ENCODE results near the gene TEX36.
"Not testable (repeated sequence)": the region's sequence is repeated elsewhere in the genome, so short reads cannot be mapped to it uniquely, and the experiment has no call there.

The TEX36 gene

GRCh38 chr10:125683821-125684220 is 858 bp upstream of the TEX36 start:
- Histone ChIP-seq H3K36me3 (ENCODE audit: insufficient read depth, low read length) (no peaks in the 10 kb centered on the region), H3K4me3 (no peak overlapping the region), H3K9ac (ENCODE audit: insufficient read length) (no peak overlapping the region), H3K27ac (no peak overlapping the region), H3K9me3 (ENCODE audit: low read depth, low read length) (no peaks in the 10 kb centered on the region)
- TF ChIP-seq FOXP2 (optimal IDR thresholded peaks at IDR 0.05; ENCODE audit: control extremely low read depth, extremely low read length, insufficient read depth): no peak
- TF ChIP-seq EZH2 (IDR thresholded peaks at IDR 0.05): no peak
- no peak for TF ChIP-seq POLR2AphosphoS5 (IDR thresholded peaks at IDR 0.05; ENCODE audit: borderline replicate concordance, low read depth, low read length)
- no peak for DNase-seq (ENCODE audit: low read depth, low spot score)

GRCh38 chr10:125679436-125679835 is 3.5 kb downstream of the TEX36 start:
- Histone ChIP-seq H3K9me3 (ENCODE audit: low read depth, low read length) (no peaks in the 10 kb centered on the region), H3K27ac (no peak overlapping the region), H3K36me3 (ENCODE audit: insufficient read depth, low read length) (no peaks in the 10 kb centered on the region), H3K4me3 (no peak overlapping the region), H3K9ac (ENCODE audit: insufficient read length) (no peak overlapping the region)
- TF ChIP-seq FOXP2 (optimal IDR thresholded peaks at IDR 0.05; ENCODE audit: control extremely low read depth, extremely low read length, insufficient read depth) (no peak), POLR2AphosphoS5 (IDR thresholded peaks at IDR 0.05; ENCODE audit: borderline replicate concordance, low read depth, low read length) (no peak), EZH2 (IDR thresholded peaks at IDR 0.05) (no peak)
- no peak for DNase-seq (ENCODE audit: low read depth, low spot score)

- no peak for DNase-seq (ENCODE audit: low read depth, low spot score)
- no peaks in the 10 kb centered on the region for H3K36me3 ChIP-seq (ENCODE audit: insufficient read depth, low read length)
- no peak overlapping the region for H3K27ac ChIP-seq
- H3K4me3 ChIP-seq: no peak overlapping the region
- TF ChIP-seq EZH2 (IDR thresholded peaks at IDR 0.05): no peak
- no peak for TF ChIP-seq POLR2AphosphoS5 (IDR thresholded peaks at IDR 0.05; ENCODE audit: borderline replicate concordance, low read depth, low read length)
- no peak for TF ChIP-seq FOXP2 (optimal IDR thresholded peaks at IDR 0.05; ENCODE audit: control extremely low read depth, extremely low read length, insufficient read depth)
- H3K9me3 ChIP-seq (ENCODE audit: low read depth, low read length): no peaks in the 10 kb centered on the region
- H3K9ac ChIP-seq (ENCODE audit: insufficient read length): no peak overlapping the region
These were observed 10.1 kb downstream of the TEX36 start for GRCh38 chr10:125672884-125673283.

- no peak for DNase-seq (ENCODE audit: low read depth, low spot score)
- no peak overlapping the region for H3K9ac ChIP-seq (ENCODE audit: insufficient read length)
- H3K9me3 ChIP-seq (ENCODE audit: low read depth, low read length): no peaks in the 10 kb centered on the region
- TF ChIP-seq FOXP2 (optimal IDR thresholded peaks at IDR 0.05; ENCODE audit: control extremely low read depth, extremely low read length, insufficient read depth): no peak
- no peak for TF ChIP-seq EZH2 (IDR thresholded peaks at IDR 0.05)
- TF ChIP-seq POLR2AphosphoS5 (IDR thresholded peaks at IDR 0.05; ENCODE audit: borderline replicate concordance, low read depth, low read length): no peak
- H3K4me3 ChIP-seq: no peak overlapping the region
- no peak overlapping the region for H3K27ac ChIP-seq
- H3K36me3 ChIP-seq (ENCODE audit: insufficient read depth, low read length): no peaks in the 10 kb centered on the region
These were observed 20.4 kb downstream of the TEX36 start for GRCh38 chr10:125662584-125662983.

- TF ChIP-seq POLR2AphosphoS5 (IDR thresholded peaks at IDR 0.05; ENCODE audit: borderline replicate concordance, low read depth, low read length) (no peak), EZH2 (IDR thresholded peaks at IDR 0.05) (no peak), FOXP2 (optimal IDR thresholded peaks at IDR 0.05; ENCODE audit: control extremely low read depth, extremely low read length, insufficient read depth) (no peak)
- no peak for DNase-seq (ENCODE audit: low read depth, low spot score)
- H3K9ac ChIP-seq (ENCODE audit: insufficient read length): no peak overlapping the region
- H3K36me3 ChIP-seq (ENCODE audit: insufficient read depth, low read length): no peaks in the 10 kb centered on the region
- 0 out of 2 replicates have a peak overlapping the region, but pooled peaks have one; percentile 19 for H3K27ac ChIP-seq
- H3K4me3 ChIP-seq: peak overlapping the region; percentile 22; the same call in 1 of the 2 replicates
- H3K9me3 ChIP-seq (ENCODE audit: low read depth, low read length): no peaks in the 10 kb centered on the region
These were observed 20.9 kb downstream of the TEX36 start for GRCh38 chr10:125661941-125662515.

GRCh38 chr10:125661431-125661940 is 21.5 kb downstream of the TEX36 start:
- TF ChIP-seq FOXP2 (optimal IDR thresholded peaks at IDR 0.05; ENCODE audit: control extremely low read depth, extremely low read length, insufficient read depth) (no peak), EZH2 (IDR thresholded peaks at IDR 0.05) (no peak), POLR2AphosphoS5 (IDR thresholded peaks at IDR 0.05; ENCODE audit: borderline replicate concordance, low read depth, low read length) (no peak)
- Histone ChIP-seq H3K36me3 (ENCODE audit: insufficient read depth, low read length) (no peaks in the 10 kb centered on the region), H3K4me3 (no peak overlapping the region; the same call in 1 of the 2 replicates), H3K9me3 (ENCODE audit: low read depth, low read length) (no peaks in the 10 kb centered on the region), H3K27ac (no peak overlapping the region), H3K9ac (ENCODE audit: insufficient read length) (no peak overlapping the region)
- no peak for DNase-seq (ENCODE audit: low read depth, low spot score)

- Histone ChIP-seq H3K9me3 (ENCODE audit: low read depth, low read length) (no peaks in the 10 kb centered on the region), H3K27ac (no peak overlapping the region), H3K36me3 (ENCODE audit: insufficient read depth, low read length) (no peaks in the 10 kb centered on the region), H3K4me3 (no peak overlapping the region), H3K9ac (ENCODE audit: insufficient read length) (no peak overlapping the region)
- DNase-seq (ENCODE audit: low read depth, low spot score): no peak
- TF ChIP-seq EZH2 (IDR thresholded peaks at IDR 0.05): no peak
These were observed 23.9 kb downstream of the TEX36 start for GRCh38 chr10:125659071-125659470.

GRCh38 chr10:125656523-125656922 is 26.4 kb downstream of the TEX36 start:
- H3K36me3 ChIP-seq (ENCODE audit: insufficient read depth, low read length): no peaks in the 10 kb centered on the region
- H3K9me3 ChIP-seq (ENCODE audit: low read depth, low read length): no peaks in the 10 kb centered on the region
- H3K27ac ChIP-seq: no peak overlapping the region
- H3K9ac ChIP-seq (ENCODE audit: insufficient read length): no peak overlapping the region
- DNase-seq (ENCODE audit: low read depth, low spot score): no peak
- TF ChIP-seq POLR2AphosphoS5 (IDR thresholded peaks at IDR 0.05; ENCODE audit: borderline replicate concordance, low read depth, low read length): no peak
- no peak for TF ChIP-seq EZH2 (IDR thresholded peaks at IDR 0.05)
- TF ChIP-seq FOXP2 (optimal IDR thresholded peaks at IDR 0.05; ENCODE audit: control extremely low read depth, extremely low read length, insufficient read depth): no peak
- no peak overlapping the region for H3K4me3 ChIP-seq

- not testable (repeated sequence) for H3K9me3 ChIP-seq (ENCODE audit: low read depth, low read length); H3K27ac ChIP-seq; H3K9ac ChIP-seq (ENCODE audit: insufficient read length); H3K4me3 ChIP-seq; DNase-seq (ENCODE audit: low read depth, low spot score); H3K36me3 ChIP-seq (ENCODE audit: insufficient read depth, low read length)
These were observed 29.9 kb downstream of the TEX36 start for GRCh38 chr10:125653113-125653512.

All from SK-N-MC (cell line).